Esophagus (tissue), 2 donors: ENCODE data around the gene WTAP. TPM values are rescaled to one million over a fixed set of nuclear protein-coding genes. Genes with fewer than 3 reads are reported as not detected.

Source experiments
- H3K27ac ChIP-seq, 2 donors: one replicate each; pipeline ENCODE4 v1.5.1; 2013; ENCODE audit warnings: low read depth in 2 of 2, mild to moderate bottlenecking in 2 of 2, inconsistent platforms in 1 of 2, low read length in 1 of 2, moderate library complexity in 1 of 2
- H3K27me3 ChIP-seq, 2 donors: one replicate each; pipeline ENCODE4 v1.6.1; 2013; ENCODE audit warnings: low read length in 2 of 2, control low read depth in 1 of 2, mild to moderate bottlenecking in 1 of 2; ENCODE audit not compliant: insufficient read depth in 2 of 2, control insufficient read depth in 1 of 2
- H3K36me3 ChIP-seq, 2 donors: one replicate each; pipeline ENCODE4 v1.6.1; 2013; ENCODE audit warnings: low read length in 1 of 2; ENCODE audit not compliant: control insufficient read depth in 2 of 2, insufficient read depth in 2 of 2
- H3K4me1 ChIP-seq, 2 donors: one replicate each; pipeline ENCODE4 v1.6.1; 2013; ENCODE audit warnings: low read length in 1 of 2; ENCODE audit not compliant: control insufficient read depth in 2 of 2, insufficient read depth in 2 of 2
- H3K4me3 ChIP-seq, 2 donors: one replicate each; pipeline ENCODE4 v1.5.1; 2013; ENCODE audit warnings: low read length in 2 of 2, mild to moderate bottlenecking in 2 of 2, low read depth in 1 of 2, moderate library complexity in 1 of 2
- H3K9me3 ChIP-seq, 2 donors: one replicate each; pipeline ENCODE4 v1.6.1; 2013; ENCODE audit warnings: mild to moderate bottlenecking in 2 of 2, low read depth in 1 of 2, low read length in 1 of 2, moderate library complexity in 1 of 2; ENCODE audit not compliant: control insufficient read depth in 2 of 2, insufficient read depth in 1 of 2
- WGBS, 2 donors: extraction: QIAGEN DNeasy Blood & Tissue Kit; methylation state at CpG; one replicate each; pipeline ENCODE4 v1.1.7; 2013; 5-methylcytosine and 5-hydroxymethylcytosine counted together
- polyA plus RNA-seq, 2 donors: library from polyadenylated mRNA; stranded (reverse); fragments of 200-250 nt; gene quantifications; one replicate each; pipeline ENCODE4 v1.2.3, GENCODE V29; 2013
- donor health status: healthy with polysubstance abuse.
- donor health status: Bipolar disorder and iron deficiency.

WTAP gene
- polyA plus RNA-seq, 2 donors = 55.8 to 75.6 TPM

DNA sequence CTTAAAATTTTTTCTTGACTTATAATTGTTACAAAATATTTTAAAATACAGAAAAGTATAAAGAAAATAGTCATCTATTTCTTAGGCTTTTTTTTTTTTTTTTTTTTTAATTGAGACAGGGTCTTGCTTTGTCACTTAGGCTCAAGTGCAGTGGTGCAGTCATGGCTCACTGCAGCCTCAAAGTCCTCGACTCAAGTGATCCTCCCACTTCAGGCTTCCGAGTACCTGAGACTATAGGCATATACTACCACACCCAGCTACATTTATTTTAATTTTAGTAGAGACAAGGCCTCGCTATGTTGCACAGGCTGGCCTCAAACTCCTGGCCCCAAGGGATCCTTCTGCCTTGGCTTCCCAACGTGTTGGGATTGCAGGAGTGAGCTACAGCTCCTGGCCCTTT is 29.2 kb downstream of the WTAP start:
- H3K36me3 ChIP-seq = peaks cover 11 to 20% of the 10 kb centered on the region in 2 donors
- H3K27me3 ChIP-seq = no peaks in the 10 kb centered on the region
- WGBS, 2 donors = 90 to 91% methylated on average over 4 of the region's 4 CpGs
- H3K4me3 ChIP-seq = no peak overlapping the region
- no peaks in the 10 kb centered on the region for H3K4me1 ChIP-seq
- H3K27ac ChIP-seq = no peak overlapping the region
- no peaks in the 10 kb centered on the region for H3K9me3 ChIP-seq

DNA sequence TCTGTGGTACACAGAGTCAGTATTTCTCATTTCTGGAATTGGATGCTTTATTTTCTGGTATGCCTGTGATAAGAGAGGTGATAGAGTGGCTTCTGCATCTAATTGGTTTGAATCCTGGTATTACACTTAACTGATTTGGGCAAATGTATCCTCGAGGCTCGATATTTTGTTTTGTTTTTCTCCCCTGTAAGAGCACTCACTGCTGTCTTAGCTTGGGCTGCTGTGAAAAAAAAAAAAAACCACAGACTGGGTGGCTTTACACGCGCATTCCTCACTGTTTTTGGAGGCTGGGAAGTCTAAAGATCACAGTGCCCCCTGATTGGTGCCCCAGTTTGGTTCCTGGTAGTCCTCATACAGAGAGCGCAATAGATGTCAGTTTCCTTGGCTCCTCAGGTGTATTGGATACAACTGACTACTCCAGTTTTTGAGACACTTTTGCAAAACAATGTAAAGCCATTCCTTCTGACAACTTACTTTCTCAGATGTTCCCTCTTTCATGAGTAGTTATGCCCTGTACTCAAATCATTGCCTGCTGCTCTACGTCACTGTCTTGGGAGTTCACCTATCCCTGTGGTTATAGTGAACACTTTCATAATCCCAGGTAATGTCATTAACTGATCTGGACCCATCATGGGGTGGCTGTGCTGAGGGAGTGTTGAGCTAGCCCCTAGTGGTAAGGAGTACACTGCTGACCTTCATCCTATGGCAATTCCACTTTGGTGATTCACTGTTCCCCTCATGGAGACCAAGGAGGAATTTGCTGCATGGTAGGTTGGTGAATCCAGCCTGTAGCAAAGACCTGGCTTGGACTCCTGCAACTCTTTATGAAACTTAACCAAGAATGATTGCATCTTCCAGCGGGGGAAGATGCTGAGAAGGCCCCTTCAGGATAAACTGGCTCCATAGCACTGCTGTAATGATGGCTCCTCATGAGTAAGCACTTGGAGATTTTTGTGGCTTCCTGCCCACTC is 31.0 kb downstream of the WTAP start:
- Histone ChIP-seq H3K4me3 (no peak overlapping the region), H3K36me3 (peaks cover 8 to 23% of the 10 kb centered on the region in 2 donors)
- 95% methylated on average over 7 of the region's 7 CpGs for WGBS, 2 donors

DNA sequence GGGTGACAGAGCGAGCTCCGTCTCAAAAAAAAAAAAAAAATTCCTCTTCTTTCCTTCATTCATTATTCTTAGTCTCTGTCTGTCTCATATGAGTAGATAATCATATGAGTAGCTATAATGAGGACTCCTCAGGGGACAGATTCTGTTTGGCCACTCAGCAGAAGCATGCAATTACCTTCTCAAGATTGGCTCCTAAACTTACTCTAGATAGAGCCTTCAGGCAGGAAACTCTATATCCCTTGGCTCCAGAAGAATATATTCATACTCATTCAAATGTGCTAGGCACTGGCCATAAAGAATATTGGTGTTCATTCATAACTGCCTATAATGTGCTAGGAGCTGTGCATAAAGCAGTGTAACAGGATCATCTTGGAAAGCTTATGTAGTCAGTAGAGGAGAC is 32.3 kb downstream of the WTAP start:
- H3K36me3 ChIP-seq = peaks cover 6 to 21% of the 10 kb centered on the region in 2 donors
- no peak overlapping the region for H3K27ac ChIP-seq
- peaks cover 3 to 7% of the 10 kb centered on the region in 2 donors for H3K4me1 ChIP-seq
- no peak overlapping the region for H3K4me3 ChIP-seq
- WGBS, 2 donors = 50% methylated on average over 1 of the region's 2 CpGs; no CpG with 5 or more reads in 1 of the 2 donors
- no peaks in the 10 kb centered on the region for H3K9me3 ChIP-seq
- no peaks in the 10 kb centered on the region for H3K27me3 ChIP-seq

More for the DNA sequence above, 31.0 kb downstream of the WTAP start:
- Histone ChIP-seq H3K27ac (no peak overlapping the region), H3K4me1 (peaks cover 3 to 7% of the 10 kb centered on the region in 2 donors), H3K27me3 (no peaks in the 10 kb centered on the region), H3K9me3 (no peaks in the 10 kb centered on the region)

DNA sequence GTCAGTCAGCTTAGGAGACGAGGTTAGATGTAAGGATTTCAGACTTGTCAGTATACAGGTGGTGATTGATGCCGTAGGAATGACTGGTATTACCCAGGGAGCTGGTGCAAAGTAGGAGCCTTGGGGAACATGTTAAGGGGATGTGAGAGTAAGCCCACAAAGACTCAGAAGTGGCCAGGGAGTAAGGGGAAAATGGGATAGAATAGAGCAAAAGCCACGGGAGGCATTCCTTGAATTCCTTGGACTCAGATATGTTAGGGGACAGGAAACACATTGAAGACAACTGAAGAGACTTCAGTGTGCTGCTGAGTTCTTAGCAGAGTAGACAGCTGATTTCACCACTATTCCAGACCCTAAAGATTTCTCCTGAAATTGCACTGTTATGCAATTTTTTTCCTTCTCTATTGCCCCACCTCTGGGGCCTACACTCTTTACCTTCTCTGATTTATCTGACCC is 33.3 kb downstream of the WTAP start:
- Histone ChIP-seq H3K4me1 (peaks cover 3 to 7% of the 10 kb centered on the region in 2 donors), H3K27me3 (no peaks in the 10 kb centered on the region), H3K36me3 (peaks cover 0 to 15% of the 10 kb centered on the region in 2 donors), H3K9me3 (no peaks in the 10 kb centered on the region), H3K27ac (peak overlapping the region in 1 of 2 donors; percentile 27), H3K4me3 (peak overlapping the region in 1 of 2 donors; percentile 88)
- 53% methylated on average over 3 of the region's 3 CpGs for WGBS, 2 donors

DNA sequence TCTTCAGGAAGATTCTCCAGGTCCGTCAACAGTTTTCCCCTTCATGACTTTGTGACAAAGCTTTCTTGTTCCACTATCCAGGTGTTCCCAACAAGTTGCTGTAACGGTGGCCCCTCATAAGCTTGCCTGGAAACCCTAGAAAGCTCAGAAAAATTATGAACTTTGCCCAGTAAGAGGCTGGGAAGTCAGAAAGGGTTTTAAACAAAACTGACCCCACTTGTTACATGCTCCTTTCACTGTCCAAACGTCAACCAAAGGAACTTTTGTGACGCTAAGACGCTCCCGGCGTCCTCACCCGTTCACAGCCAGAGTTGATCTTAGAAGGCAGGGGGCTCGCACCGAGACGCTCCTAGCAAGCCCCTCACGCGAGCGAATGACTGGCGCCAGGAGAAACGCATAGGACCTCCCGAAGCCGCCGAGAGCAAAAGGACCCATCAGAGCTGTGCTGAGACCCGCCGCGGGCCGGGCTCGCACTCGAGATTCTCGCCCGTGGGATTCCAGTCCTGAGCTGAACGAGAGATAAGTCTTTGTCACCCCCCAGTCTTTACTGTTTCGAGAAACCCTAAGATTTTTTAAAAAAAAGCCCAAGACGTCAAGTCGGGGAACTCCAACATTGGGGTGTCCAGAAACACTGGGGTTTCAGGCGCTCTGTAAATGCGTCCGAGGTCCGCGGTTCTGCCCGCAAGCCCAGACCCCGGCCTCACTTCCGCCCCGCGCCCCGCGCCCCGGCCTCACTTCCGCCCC is 34.0 kb downstream of the WTAP start:
- H3K4me3 ChIP-seq = peak overlapping the region; percentile 88 to 96
- no peaks in the 10 kb centered on the region for H3K9me3 ChIP-seq
- H3K4me1 ChIP-seq = peaks cover 3 to 7% of the 10 kb centered on the region in 2 donors
- 4 to 7% methylated on average over 45 of the region's 45 CpGs for WGBS, 2 donors
- peak overlapping the region; percentile 100 for H3K27ac ChIP-seq
- no peaks in the 10 kb centered on the region for H3K27me3 ChIP-seq
- H3K36me3 ChIP-seq = peaks cover 0 to 15% of the 10 kb centered on the region in 2 donors

DNA sequence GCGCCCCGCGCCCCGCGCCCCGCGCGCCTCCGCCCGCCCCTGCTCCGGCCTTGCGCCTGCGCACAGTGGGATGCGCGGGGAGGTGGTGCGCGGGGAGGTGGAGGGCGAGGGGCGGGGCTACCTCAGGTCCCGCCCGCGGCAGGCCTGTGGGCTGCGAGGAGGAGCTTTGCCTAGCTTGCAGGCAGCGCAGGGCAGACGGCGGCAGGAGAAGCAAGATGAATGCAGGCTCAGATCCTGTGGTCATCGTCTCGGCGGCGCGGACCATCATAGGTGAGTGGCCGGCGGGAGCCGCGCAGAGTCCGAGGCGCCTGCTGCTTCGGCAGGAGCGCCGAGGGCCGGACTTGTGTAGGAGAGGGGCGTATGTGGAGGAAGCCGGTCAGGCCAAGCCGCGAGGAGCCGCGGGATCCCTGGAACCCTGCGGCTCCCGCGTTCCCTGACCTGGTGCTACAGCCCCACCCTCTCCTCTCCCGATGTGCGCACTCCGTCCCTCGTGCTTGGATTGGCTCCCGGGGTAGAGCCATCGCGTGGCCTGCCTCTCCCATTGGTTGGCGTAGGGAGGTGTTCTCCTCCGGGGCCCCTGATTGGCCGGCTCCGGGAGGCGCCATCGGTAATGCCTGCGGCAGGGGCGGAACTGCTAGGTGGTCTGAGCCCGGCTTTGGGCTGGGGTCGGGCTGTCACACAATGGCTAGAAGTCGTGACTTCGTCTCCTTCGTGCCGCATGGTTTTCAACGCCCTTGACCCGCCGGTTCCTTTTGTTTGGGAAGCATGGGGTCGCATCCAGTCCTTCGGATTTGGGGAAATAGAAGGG is 34.8 kb downstream of the WTAP start, which contains the start of gene ACAT2:
ACAT2 (plus strand) TSS at position 173 of the 808 bp plus-strand sequence; CDS start at position 216, 43 bp downstream.
- H3K27ac ChIP-seq = peak within 1 kb of the TSS; percentile 100
- H3K27me3 ChIP-seq = no peaks in the 10 kb centered on the region
- 1% methylated on average over 62 to 76 of the region's 76 CpGs for WGBS, 2 donors
- peaks cover 3 to 7% of the 10 kb centered on the region in 2 donors for H3K4me1 ChIP-seq
- peak within 1 kb of the TSS; percentile 88 to 96 for H3K4me3 ChIP-seq
- peaks cover 3 to 20% of the 10 kb centered on the region in 2 donors for H3K36me3 ChIP-seq
- H3K9me3 ChIP-seq = no peaks in the 10 kb centered on the region

DNA sequence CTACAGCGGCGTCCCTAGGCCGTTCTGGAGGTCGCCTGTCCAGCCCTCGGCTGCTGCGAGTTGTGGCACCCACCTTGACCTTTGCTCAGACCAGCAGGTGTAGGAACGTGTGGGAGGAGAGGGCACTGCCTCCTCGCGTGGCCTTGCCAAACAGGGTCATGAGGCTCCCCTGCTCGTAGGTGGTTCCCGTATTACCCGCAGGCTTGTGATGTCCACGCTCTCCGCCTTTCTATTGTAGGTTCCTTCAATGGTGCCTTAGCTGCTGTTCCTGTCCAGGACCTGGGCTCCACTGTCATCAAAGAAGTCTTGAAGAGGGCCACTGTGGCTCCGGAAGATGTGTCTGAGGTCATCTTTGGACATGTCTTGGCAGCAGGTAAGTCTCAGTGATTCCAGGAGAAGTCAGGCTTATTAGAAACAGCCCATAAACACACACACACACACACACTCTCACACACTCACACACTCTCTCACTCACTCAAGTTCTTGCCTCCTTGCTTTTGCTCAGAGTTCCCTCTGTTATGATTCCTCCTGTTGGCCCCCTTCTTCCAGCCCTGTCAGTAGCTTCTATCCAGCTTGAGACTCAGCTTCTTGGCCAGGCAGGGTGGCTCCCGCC is 35.5 kb downstream of the WTAP start:
- H3K4me3 ChIP-seq = peak overlapping the region; percentile 88 to 96
- H3K27me3 ChIP-seq = no peaks in the 10 kb centered on the region
- H3K27ac ChIP-seq = peak overlapping the region; percentile 100
- WGBS, 2 donors = 11 to 15% methylated on average over 16 of the region's 16 CpGs
- peaks cover 6 to 24% of the 10 kb centered on the region in 2 donors for H3K36me3 ChIP-seq
- H3K9me3 ChIP-seq = no peaks in the 10 kb centered on the region
- H3K4me1 ChIP-seq = peaks cover 3 to 7% of the 10 kb centered on the region in 2 donors

DNA sequence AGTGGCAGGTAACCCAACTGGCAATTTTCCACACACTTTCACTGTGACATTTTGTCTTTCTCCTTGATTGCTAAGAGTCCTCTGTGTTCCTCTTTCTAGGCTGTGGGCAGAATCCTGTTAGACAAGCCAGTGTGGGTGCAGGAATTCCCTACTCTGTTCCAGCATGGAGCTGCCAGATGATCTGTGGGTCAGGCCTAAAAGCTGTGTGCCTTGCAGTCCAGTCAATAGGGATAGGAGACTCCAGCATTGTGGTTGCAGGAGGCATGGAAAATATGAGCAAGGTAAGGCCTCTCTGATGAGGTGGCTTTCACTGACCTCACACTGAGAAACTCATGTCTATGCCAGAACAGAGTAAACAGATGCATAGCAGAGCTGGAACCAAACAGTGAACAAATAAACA is 39.6 kb downstream of the WTAP start:
- peaks cover 13 to 25% of the 10 kb centered on the region in 2 donors for H3K36me3 ChIP-seq
- peaks cover 3 to 7% of the 10 kb centered on the region in 2 donors for H3K4me1 ChIP-seq
- H3K4me3 ChIP-seq = no peak overlapping the region
- no peak overlapping the region for H3K27ac ChIP-seq
- H3K9me3 ChIP-seq = no peaks in the 10 kb centered on the region
- H3K27me3 ChIP-seq = no peaks in the 10 kb centered on the region
